Uterus (tissue), 2 donors: ENCODE results near the gene P3H4.

Experiments used
- POLR2A ChIP-seq, 2 donors: fragments of 450-650 bp; IDR thresholded peaks; one replicate each; pipeline ENCODE4 v1.6.1; 2016; ENCODE audit warnings: antibody characterized with exemption in 2 of 2, mild to moderate bottlenecking in 1 of 2, moderate library complexity in 1 of 2
- TF ChIP-seq, protein P1 (sequence below), 4 experiments: fragments of 200-600 bp in 2 of 4; fragments of 450-650 bp in 2 of 4; sonication (generic) in 2 of 4; IDR thresholded peaks; one replicate each; pipeline ENCODE4 v1.5.1; 2016 to 2019; ENCODE audit warnings: antibody characterized with exemption in 4 of 4, mild to moderate bottlenecking in 2 of 4, moderate library complexity in 1 of 4

DNA sequence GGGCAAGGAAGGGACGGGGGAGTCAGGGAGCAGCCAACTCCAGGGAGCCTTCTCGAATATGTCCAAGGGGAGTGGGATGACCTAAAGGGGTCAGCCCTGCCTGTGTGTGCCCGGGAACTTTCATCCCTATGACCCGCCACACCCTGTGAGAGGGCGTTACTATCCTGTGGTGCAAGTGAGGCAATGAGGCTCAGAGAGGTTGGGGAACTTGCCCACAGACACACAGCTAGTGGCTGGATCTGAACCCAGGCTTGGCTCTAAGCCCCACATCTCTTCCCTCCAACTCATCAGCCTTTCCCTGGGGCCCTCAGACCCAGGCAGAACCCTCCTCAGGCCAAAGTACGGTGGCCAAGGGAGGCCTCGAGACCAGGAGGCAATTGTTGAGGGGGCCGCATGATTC, 48.4 kb downstream of the P3H4 start:
- TF ChIP-seq, protein P1, sequence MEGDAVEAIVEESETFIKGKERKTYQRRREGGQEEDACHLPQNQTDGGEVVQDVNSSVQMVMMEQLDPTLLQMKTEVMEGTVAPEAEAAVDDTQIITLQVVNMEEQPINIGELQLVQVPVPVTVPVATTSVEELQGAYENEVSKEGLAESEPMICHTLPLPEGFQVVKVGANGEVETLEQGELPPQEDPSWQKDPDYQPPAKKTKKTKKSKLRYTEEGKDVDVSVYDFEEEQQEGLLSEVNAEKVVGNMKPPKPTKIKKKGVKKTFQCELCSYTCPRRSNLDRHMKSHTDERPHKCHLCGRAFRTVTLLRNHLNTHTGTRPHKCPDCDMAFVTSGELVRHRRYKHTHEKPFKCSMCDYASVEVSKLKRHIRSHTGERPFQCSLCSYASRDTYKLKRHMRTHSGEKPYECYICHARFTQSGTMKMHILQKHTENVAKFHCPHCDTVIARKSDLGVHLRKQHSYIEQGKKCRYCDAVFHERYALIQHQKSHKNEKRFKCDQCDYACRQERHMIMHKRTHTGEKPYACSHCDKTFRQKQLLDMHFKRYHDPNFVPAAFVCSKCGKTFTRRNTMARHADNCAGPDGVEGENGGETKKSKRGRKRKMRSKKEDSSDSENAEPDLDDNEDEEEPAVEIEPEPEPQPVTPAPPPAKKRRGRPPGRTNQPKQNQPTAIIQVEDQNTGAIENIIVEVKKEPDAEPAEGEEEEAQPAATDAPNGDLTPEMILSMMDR (IDR thresholded peaks at IDR 0.05) = no peak
- TF ChIP-seq POLR2A (IDR thresholded peaks at IDR 0.05) = no peak
